ENCODE data around the gene OXA1L.

- TF ChIP-seq CTCF (conservative IDR thresholded peaks at IDR 0.05; ENCODE audit: low read depth, low read length) = no peak
- no peak for TF ChIP-seq EZH2 (IDR thresholded peaks at IDR 0.05; ENCODE audit: borderline replicate concordance, low read depth, low read length, poor library complexity, severe bottlenecking)
These were observed 54.2 kb downstream of the OXA1L start for GRCh38 chr14:22820731-22821130.
